Mesothelial cell of epicardium (in vitro differentiated cells): ENCODE measurements around the gene FAM168A. TPM values are rescaled to one million over a fixed set of nuclear protein-coding genes. Genes with fewer than 3 reads are reported as not detected.

Experiments
- DNase-seq, 2 experiments: peaks; one replicate each; pipeline ENCODE4 v3.0.0; 2021; ENCODE audit warnings: low spot score in 2 of 2; ENCODE audit not compliant: unreplicated experiment in 2 of 2
- H3K27ac Mint-ChIP-seq: 2 replicates; pipeline ENCODE4 v1.8.0; 2021; ENCODE audit warnings: mixed read lengths
- H3K27me3 Mint-ChIP-seq: 2 replicates; pipeline ENCODE4 v1.8.0; 2021; ENCODE audit warnings: low read depth, mixed read lengths
- H3K36me3 Mint-ChIP-seq: 2 replicates; pipeline ENCODE4 v1.8.0; 2021; ENCODE audit warnings: mixed read lengths
- H3K4me1 Mint-ChIP-seq: 2 replicates; pipeline ENCODE4 v1.8.0; 2021; ENCODE audit warnings: mixed read lengths
- H3K4me3 Mint-ChIP-seq: 2 replicates; pipeline ENCODE4 v1.8.0; 2021; ENCODE audit warnings: mild to moderate bottlenecking, moderate library complexity, mixed read lengths
- H3K9me3 Mint-ChIP-seq: 2 replicates; pipeline ENCODE4 v1.8.0; 2021; ENCODE audit warnings: mixed read lengths
- CTCF ChIP-seq: fragments of 200-600 bp; sonication (generic); IDR thresholded peaks from one replicate; pipeline ENCODE4 v1.5.0; 2021; ENCODE audit warnings: antibody characterized with exemption; ENCODE audit not compliant: unreplicated experiment
- total RNA-seq: library from RNA; stranded (reverse); gene quantifications from 3 replicates; pipeline ENCODE4 v1.2.1, GENCODE V29; 2021

The FAM168A gene
- total RNA-seq, 1 donor from 2014 or later = 61.8 TPM

GRCh38 chr11:73508243-73509176 lies 89.4 kb downstream of the FAM168A start:
- Mint-ChIP-seq H3K4me1 (no peaks in the 10 kb centered on the region), H3K36me3 (peaks cover 17% of the 10 kb centered on the region), H3K9me3 (peaks cover 18% of the 10 kb centered on the region), H3K4me3 (no peak overlapping the region), H3K27ac (no peak overlapping the region), H3K27me3 (no peaks in the 10 kb centered on the region)
- no peak for TF ChIP-seq CTCF
- DNase-seq = no peak

- H3K27me3 Mint-ChIP-seq = no peaks in the 10 kb centered on the region
- H3K4me3 Mint-ChIP-seq = no peak overlapping the region
- peaks cover 28% of the 10 kb centered on the region for H3K36me3 Mint-ChIP-seq
- no peak for TF ChIP-seq CTCF
- peaks cover 31% of the 10 kb centered on the region for H3K9me3 Mint-ChIP-seq
- no peaks in the 10 kb centered on the region for H3K4me1 Mint-ChIP-seq
- H3K27ac Mint-ChIP-seq = no peak overlapping the region
- DNase-seq = no peak
Measured at GRCh38 chr11:73507086-73507485, 90.8 kb downstream of the FAM168A start.

GRCh38 chr11:73506038-73506437 lies 91.9 kb downstream of the FAM168A start:
- Mint-ChIP-seq H3K36me3 (peaks cover 35% of the 10 kb centered on the region), H3K27me3 (no peaks in the 10 kb centered on the region), H3K4me3 (no peak overlapping the region), H3K27ac (no peak overlapping the region), H3K9me3 (peaks cover 39% of the 10 kb centered on the region), H3K4me1 (no peaks in the 10 kb centered on the region)
- no peak for DNase-seq
- TF ChIP-seq CTCF = no peak

GRCh38 chr11:73498343-73498742 lies 99.6 kb downstream of the FAM168A start:
- Mint-ChIP-seq H3K36me3 (peaks cover 50% of the 10 kb centered on the region), H3K9me3 (peaks cover 42% of the 10 kb centered on the region), H3K27me3 (no peaks in the 10 kb centered on the region), H3K27ac (no peak overlapping the region), H3K4me3 (no peak overlapping the region), H3K4me1 (peaks cover 3% of the 10 kb centered on the region)
- no peak for TF ChIP-seq CTCF
- DNase-seq = no peak

GRCh38 chr11:73496134-73496533 lies 101.8 kb downstream of the FAM168A start:
- TF ChIP-seq CTCF = no peak
- Mint-ChIP-seq H3K4me3 (no peak overlapping the region), H3K9me3 (peaks cover 28% of the 10 kb centered on the region), H3K27ac (no peak overlapping the region), H3K27me3 (no peaks in the 10 kb centered on the region), H3K36me3 (peaks cover 38% of the 10 kb centered on the region), H3K4me1 (peaks cover 3% of the 10 kb centered on the region)
- DNase-seq = no peak
